PC-9 (cell line): ENCODE results near the gene NEK9. TPM values are rescaled to one million over a fixed set of nuclear protein-coding genes. Genes with fewer than 3 reads are reported as not detected.
A peak's percentile ranks its signal among the peaks of the same experiment; 100 is the strongest.

Experiments
- BruUV-seq: library from RNA; stranded (reverse); fragments of 400-500 nt; replicated peaks from 2 replicates; lab custom pipeline; 2021; lab: Mats Ljungman, UMichigan
- CTCF ChIA-PET: fragments of 300-600 bp; sonication (Branson Sonifier 250); formaldehyde crosslinking; loops from one replicate; lab custom pipeline; 2022; ENCODE audit warnings: antibody characterized with exemption; lab: Charles Lee
- POLR2A ChIA-PET: fragments of 300-600 bp; sonication (Branson Sonifier 250); formaldehyde crosslinking; loops from one replicate; lab custom pipeline; 2022; ENCODE audit warnings: antibody characterized with exemption; ENCODE audit not compliant: unreplicated experiment; lab: Charles Lee
- DNase-seq, 2 experiments: peaks; one replicate each; pipeline versions ENCODE4 v3.0.0 to v3.0.0-alpha.2; 2015 to 2022; ENCODE audit warnings: mixed read lengths in 1 of 2
- H2AFZ ChIP-seq: fragments of 200-600 bp; sonication (generic); 2 replicates; pipeline ENCODE4 v1.8.1; 2017; ENCODE audit warnings: antibody characterized with exemption
- H3F3A ChIP-seq: fragments of 200-600 bp; sonication (generic); 2 replicates; pipeline ENCODE4 v1.8.1; 2017; ENCODE audit warnings: antibody characterized with exemption, mild to moderate bottlenecking, low read depth; ENCODE audit not compliant: insufficient read depth
- H3K27ac ChIP-seq: fragments of 200-600 bp; sonication (generic); 2 replicates; pipeline ENCODE4 v1.6.1; 2016; ENCODE audit warnings: mixed run types
- H3K27me3 ChIP-seq: fragments of 200-600 bp; sonication (generic); 2 replicates; pipeline ENCODE4 v1.6.1; 2016; ENCODE audit warnings: low read depth, mixed run types; ENCODE audit not compliant: insufficient read depth
- H3K36me3 ChIP-seq: fragments of 200-600 bp; sonication (generic); 2 replicates; pipeline ENCODE4 v1.6.1; 2016; ENCODE audit warnings: low read depth, mixed run types
- H3K4me1 ChIP-seq: fragments of 200-600 bp; sonication (generic); replicated peaks from 2 replicates; pipeline ENCODE4 v1.6.1; 2016; ENCODE audit warnings: mixed run types; ENCODE audit not compliant: insufficient read depth
- H3K4me2 ChIP-seq: fragments of 200-600 bp; sonication (generic); 2 replicates; pipeline ENCODE4 v1.6.1; 2017; ENCODE audit warnings: mixed run types
- H3K4me3 ChIP-seq: fragments of 200-600 bp; sonication (generic); 2 replicates; pipeline ENCODE4 v1.6.1; 2016; ENCODE audit warnings: mixed run types
- H3K79me2 ChIP-seq: fragments of 200-600 bp; sonication (generic); 2 replicates; pipeline ENCODE4 v1.6.1; 2017; ENCODE audit warnings: low read depth, mixed run types
- H3K9me2 ChIP-seq: fragments of 200-600 bp; sonication (generic); 2 replicates; pipeline ENCODE4 v1.8.1; 2017; ENCODE audit warnings: mild to moderate bottlenecking; ENCODE audit not compliant: insufficient read depth
- H3K9me3 ChIP-seq: fragments of 200-600 bp; sonication (generic); 2 replicates; pipeline ENCODE4 v1.8.1; 2016; ENCODE audit warnings: low read depth; ENCODE audit not compliant: insufficient read depth
- H4K20me1 ChIP-seq: fragments of 200-600 bp; sonication (generic); 2 replicates; pipeline ENCODE4 v1.8.1; 2017; ENCODE audit not compliant: insufficient read depth
- EZH2 ChIP-seq: fragments of 200-600 bp; sonication (generic); IDR thresholded peaks from 2 replicates; pipeline ENCODE4 v1.8.0; 2017; ENCODE audit warnings: antibody characterized with exemption, low read depth
- intact Hi-C: fragments of 100-400 bp; cut with micrococcal nuclease; formaldehyde crosslinking; loops from one replicate; pipeline ENCODE4 v1.10.0; 2022; ENCODE audit not compliant: unreplicated experiment
- total RNA-seq: library from RNA; stranded (reverse); gene quantifications from 2 replicates; pipeline ENCODE4 v1.2.3, GENCODE V29; 2021
- TF ChIP-seq, protein P1 (sequence below): fragments of 200-600 bp; sonication (generic); conservative IDR thresholded peaks from 2 replicates; pipeline ENCODE4 v1.6.1; 2017; ENCODE audit warnings: mixed run types, antibody characterized with exemption, mild to moderate bottlenecking, moderate library complexity

Gene NEK9
- total RNA-seq, 1 experiment from 2014 or later = 170 TPM

DNA sequence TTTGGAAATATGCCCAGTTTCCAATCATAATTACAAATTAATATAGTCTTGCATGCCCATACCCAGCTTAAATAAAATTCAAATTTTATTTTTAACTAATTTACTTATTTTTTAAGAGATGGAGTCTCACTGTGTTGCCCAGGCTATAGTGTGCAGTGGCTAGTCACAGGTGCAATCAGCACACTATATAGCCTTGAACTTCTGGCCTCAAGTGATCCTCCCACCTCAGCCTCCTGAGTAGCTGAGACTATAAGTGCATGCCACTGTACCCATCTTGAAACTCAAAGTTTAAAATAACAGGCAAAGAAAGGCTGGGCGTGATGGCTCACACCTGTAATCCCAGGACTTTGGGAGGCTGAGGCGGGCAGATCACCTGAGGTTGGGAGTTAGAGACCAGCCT, 85.9 kb downstream of the NEK9 start:
- H3K4me1 ChIP-seq = peaks cover 38% of the 10 kb centered on the region
- no TSS peak for BruUV-seq
- ChIA-PET CTCF (no interaction called here), POLR2A (no interaction called here)
- H3K9me3 ChIP-seq = no peaks in the 10 kb centered on the region
- H3K27ac ChIP-seq = peak overlapping the region; percentile 39
- H3K4me3 ChIP-seq = no peak overlapping the region
- no peak for TF ChIP-seq EZH2
- TF ChIP-seq, protein P1, sequence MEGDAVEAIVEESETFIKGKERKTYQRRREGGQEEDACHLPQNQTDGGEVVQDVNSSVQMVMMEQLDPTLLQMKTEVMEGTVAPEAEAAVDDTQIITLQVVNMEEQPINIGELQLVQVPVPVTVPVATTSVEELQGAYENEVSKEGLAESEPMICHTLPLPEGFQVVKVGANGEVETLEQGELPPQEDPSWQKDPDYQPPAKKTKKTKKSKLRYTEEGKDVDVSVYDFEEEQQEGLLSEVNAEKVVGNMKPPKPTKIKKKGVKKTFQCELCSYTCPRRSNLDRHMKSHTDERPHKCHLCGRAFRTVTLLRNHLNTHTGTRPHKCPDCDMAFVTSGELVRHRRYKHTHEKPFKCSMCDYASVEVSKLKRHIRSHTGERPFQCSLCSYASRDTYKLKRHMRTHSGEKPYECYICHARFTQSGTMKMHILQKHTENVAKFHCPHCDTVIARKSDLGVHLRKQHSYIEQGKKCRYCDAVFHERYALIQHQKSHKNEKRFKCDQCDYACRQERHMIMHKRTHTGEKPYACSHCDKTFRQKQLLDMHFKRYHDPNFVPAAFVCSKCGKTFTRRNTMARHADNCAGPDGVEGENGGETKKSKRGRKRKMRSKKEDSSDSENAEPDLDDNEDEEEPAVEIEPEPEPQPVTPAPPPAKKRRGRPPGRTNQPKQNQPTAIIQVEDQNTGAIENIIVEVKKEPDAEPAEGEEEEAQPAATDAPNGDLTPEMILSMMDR = no peak
- intact Hi-C loops = loop anchor here (2.0 kb wide), 1 partner anchor 22 kb away; no protein-coding TSS in a partner anchor
- peaks cover 31% of the 10 kb centered on the region for H3K36me3 ChIP-seq
- no peak for DNase-seq
- peak overlapping the region; percentile 49 for H3K4me2 ChIP-seq
- H3K79me2 ChIP-seq = peaks cover 18% of the 10 kb centered on the region
- H3K9me2 ChIP-seq = no peaks in the 10 kb centered on the region
- no peaks in the 10 kb centered on the region for H4K20me1 ChIP-seq
- peaks cover 18% of the 10 kb centered on the region; the same call in 1 of the 2 replicates for H3F3A ChIP-seq
- no peaks in the 10 kb centered on the region for H3K27me3 ChIP-seq
- H2AFZ ChIP-seq = no peak overlapping the region

DNA sequence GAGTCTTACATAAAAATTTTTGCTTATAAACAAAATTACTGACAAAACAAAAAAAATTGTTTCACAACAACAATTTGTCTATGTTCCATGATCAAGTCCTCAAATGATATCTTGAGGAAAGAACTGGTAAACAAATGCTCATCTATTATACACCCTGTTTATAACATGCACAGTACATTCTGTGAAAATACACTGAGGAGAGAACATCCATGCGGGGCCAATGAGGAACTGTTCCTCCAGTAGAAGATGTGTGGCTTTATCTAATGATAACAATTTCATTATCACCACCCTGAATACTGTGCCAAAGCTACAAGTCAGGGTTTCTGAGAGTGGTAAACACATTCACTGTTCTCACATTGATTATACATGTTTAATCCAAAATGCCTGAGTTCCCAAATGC, 86.3 kb downstream of the NEK9 start:
- Histone ChIP-seq H3K4me1 (peaks cover 38% of the 10 kb centered on the region), H3K36me3 (peaks cover 31% of the 10 kb centered on the region), H3K9me3 (no peaks in the 10 kb centered on the region), H2AFZ (no peak overlapping the region), H4K20me1 (no peaks in the 10 kb centered on the region), H3K79me2 (peaks cover 18% of the 10 kb centered on the region), H3K4me3 (no peak overlapping the region), H3F3A (peaks cover 18% of the 10 kb centered on the region; the same call in 1 of the 2 replicates), H3K27me3 (no peaks in the 10 kb centered on the region), H3K4me2 (no peak overlapping the region), H3K9me2 (no peaks in the 10 kb centered on the region), H3K27ac (no peak overlapping the region)
- CTCF ChIA-PET = no interaction called here
- BruUV-seq = no TSS peak
- TF ChIP-seq EZH2 = no peak
- intact Hi-C loops = loop anchor here (2.0 kb wide), 1 partner anchor 22 kb away; no protein-coding TSS in a partner anchor
- no peak for DNase-seq
- POLR2A ChIA-PET = no interaction called here

DNA sequence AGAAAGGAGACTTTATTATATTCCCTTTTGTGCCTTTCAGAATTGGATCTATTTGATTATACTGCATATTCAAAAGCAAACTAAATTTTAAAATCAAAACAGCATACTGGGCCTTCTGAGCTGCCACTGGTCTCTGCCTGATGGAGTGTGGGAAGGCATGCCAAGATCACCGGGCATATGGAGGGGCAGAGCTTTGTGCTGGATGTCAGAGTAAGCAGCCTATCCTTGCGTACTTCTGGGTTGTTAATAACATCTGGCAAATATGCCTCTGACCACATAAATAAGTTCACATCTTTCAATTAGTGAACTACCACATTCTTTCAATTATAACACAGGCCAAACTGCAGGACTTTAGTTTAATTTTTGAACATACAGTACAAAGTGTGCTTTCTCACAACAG, 93.9 kb downstream of the NEK9 start:
- Histone ChIP-seq H3K4me3 (no peak overlapping the region), H3K79me2 (no peaks in the 10 kb centered on the region), H3K4me2 (no peak overlapping the region), H3K27me3 (no peaks in the 10 kb centered on the region), H3K27ac (no peak overlapping the region), H3F3A (0 out of 2 replicates have a peak, but pooled peaks cover 3% of the 10 kb centered on the region), H3K36me3 (peaks cover 48% of the 10 kb centered on the region), H3K4me1 (no peaks in the 10 kb centered on the region), H4K20me1 (no peaks in the 10 kb centered on the region), H3K9me3 (no peaks in the 10 kb centered on the region), H2AFZ (no peak overlapping the region), H3K9me2 (no peaks in the 10 kb centered on the region)
- ChIA-PET POLR2A (interaction anchor here (0.6 kb wide), 1 partner anchor 17 kb away, joined by 4 read pairs; no protein-coding TSS in a partner anchor), CTCF (no interaction called here)
- TF ChIP-seq EZH2 = no peak
- TF ChIP-seq, protein P1 = no peak
- BruUV-seq = no TSS peak
- no peak for DNase-seq
- intact Hi-C loops = no loop called here
